Non-pigmented ciliary epithelial cell (primary cell): ENCODE data around the gene CLCN4.

Experiments
- DNase-seq: peaks from one replicate; pipeline ENCODE4 v3.0.0-alpha.2; 2010; ENCODE audit warnings: low read depth

The CLCN4 gene

DNA sequence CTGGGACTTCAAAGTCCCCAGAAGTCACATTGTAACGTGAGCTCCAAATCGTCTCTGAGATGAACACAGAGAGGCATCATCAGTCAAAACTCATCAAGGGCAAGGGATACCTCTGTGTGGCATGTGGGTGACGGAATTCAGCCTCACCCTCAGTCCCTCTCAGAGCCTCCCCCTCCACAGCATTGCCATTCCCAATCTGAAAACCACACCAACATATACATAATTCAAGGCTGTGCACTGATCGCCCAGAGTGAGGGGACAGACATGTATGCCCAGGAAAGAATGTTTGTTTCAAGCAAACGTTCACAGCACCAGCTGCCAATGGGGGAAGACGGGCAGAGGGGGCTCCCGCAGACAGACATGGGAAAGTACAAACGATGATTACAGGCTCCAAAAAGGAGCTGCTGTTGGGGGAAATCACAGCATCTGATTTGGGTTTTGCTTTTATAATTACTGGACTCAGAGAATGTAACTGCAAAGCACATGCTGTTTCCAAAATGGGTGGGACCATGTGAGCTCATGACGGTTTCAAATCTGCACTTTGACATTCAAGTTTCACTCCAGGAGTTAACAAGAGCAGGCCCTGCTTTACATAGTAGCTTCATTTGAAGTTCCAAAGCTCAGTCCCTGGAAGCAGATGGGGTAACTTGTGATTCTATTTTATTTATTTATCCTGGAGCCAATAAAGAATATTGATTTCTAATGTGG lies 88.3 kb downstream of the CLCN4 start:
- no peak for DNase-seq

DNA sequence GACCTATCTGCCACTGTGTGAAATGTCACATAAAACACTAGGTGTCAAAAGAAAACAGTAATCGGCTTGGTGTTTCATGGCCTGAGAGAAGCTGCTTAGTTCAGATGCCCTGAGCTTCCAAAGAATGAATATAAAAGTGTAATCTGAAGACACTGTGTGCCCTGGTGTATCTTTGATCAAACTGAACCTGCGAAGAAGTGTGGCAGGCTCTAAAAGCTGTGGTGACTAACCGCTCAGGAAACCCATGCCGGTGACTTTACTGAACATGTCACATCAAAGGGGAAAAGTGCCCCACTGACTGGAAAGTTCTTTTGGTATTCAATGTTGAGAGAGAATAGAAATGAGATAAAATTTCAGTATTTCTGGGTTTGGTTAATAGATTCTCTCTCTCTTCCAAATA lies 89.1 kb downstream of the CLCN4 start:
- DNase-seq, result no peak

DNA sequence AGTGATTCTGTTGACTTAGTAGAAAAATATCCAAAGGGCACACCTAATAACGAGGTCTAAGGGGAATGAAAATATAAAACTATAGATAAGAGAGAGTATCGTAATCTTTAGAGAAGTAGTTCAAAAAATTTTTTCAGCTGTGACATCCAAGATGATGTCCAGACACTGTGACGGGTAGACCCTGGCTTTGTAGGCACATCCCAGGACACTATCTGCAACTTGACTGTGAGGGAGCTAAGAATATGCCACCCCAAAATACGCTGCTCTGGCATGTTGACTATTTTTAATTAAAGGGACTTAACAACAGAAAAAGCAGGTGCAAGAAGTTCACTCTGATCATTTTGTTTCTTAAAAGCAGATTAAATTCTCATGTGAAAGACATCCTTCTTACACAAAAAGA lies 89.5 kb downstream of the CLCN4 start:
- no peak for DNase-seq

DNA sequence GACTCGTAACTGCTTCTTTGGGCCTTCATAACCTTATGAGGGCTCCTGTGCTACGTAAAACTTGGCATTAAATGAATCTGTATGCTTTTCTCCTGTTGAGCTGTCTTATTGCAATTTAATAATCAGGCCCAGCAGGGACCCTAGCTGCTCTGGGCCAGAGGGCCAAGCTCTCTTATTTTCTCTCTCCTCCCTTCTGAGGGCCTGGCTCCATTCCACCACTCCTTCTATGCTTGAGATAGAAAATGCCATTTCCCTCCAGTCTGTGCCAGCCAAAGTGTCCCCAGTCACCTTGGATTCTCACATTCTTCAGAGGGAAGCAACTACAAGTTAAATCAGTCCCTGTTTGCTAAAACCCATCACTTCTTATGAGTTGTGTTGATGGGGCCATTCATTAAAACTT lies 90.1 kb downstream of the CLCN4 start:
- DNase-seq, result no peak

DNA sequence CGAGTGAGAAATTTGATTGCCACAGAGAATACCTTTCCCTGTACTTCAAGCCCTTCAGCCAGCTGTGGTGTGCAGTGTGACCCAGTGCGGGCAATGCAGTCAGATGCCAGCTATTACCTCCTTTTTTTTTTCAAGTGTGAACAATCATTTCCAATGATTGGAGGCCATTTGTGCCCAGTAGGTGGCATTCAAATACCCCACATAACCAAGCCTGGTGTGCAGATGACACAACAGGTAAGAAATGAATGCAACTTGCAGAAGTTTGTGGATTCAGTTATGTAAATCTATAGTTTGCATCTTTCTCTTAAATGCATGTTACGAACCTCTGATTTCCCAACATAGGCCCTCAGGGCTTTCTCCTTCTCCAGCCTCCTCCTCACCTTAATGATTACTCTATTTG lies 98.0 kb downstream of the CLCN4 start:
- no peak for DNase-seq

DNA sequence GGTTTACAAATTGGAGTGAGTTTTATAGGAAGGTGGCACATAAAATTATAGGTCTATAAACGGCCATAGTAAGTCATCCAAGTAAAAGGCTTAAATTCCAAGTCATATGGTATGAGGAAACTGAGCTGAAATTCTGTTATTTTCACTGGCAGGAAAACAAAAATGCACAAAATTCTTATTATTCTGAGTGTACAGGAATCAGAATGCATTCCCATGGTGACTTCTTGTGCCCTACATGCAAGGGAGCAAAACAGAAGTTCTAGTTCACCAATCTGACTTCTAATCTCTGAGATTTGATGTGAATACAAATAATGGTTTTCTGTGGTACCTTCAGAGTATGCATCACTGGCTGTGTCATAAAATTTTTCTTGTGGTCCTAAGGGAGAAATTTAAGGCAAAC lies 102.9 kb downstream of the CLCN4 start:
- DNase-seq, result no peak

DNA sequence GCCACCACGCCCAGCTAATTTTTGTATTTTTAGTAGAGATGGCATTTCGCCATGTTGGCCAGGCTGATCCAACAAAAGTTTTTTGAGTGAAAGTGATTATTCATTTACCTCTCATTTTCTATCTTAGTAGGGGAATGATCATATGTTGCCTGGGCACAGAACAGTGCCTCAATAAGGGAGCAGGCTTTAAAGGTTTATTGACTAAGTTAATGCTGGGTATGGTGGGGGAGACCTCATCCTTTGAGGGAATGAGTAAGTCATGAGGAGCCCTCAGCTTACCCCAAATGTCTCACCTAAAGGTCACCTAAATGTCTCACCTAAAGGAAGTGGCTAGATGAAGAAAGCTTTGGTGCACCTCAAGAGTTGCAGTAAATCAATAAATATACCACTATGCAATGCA lies 109.0 kb downstream of the CLCN4 start:
- no peak for DNase-seq

DNA sequence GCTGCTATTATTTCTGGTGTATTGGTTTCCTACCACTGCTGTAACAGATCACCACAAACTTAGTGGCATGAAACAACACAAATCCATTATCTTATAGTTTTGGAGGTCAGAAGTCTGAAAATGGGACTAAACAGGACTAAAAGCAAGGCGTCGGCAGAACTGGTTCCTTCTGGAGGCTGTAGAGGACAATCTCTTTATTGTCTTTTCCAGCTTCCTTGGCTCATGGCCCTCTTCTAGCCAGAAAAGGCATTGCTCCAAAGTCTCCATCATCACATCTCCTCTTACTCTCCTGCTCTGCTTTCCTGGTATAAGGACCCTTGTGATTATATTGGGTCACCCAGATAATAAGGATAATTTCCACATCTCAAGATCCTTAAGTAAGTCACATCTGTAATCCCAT lies 121.9 kb downstream of the CLCN4 start:
- no peak for DNase-seq

DNA sequence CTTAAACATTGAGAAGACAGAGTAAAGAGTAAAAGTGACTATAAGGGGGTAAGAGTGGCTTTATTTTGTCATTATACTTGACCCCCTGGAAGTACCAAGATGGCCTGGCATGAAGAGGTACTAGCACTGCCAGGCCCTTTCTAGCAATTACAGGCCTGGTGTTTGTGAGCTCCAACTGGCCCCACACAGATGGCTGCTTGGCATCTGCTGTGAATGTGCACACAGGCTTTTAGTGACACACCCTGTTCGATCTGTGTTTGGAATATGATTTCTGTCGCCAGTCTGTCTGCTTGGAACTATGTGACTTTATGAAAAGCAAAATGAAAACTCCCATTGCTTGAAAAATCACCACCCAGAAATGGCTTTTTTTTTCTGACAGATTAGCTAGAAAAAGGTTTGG lies 123.3 kb downstream of the CLCN4 start:
- no peak for DNase-seq

DNA sequence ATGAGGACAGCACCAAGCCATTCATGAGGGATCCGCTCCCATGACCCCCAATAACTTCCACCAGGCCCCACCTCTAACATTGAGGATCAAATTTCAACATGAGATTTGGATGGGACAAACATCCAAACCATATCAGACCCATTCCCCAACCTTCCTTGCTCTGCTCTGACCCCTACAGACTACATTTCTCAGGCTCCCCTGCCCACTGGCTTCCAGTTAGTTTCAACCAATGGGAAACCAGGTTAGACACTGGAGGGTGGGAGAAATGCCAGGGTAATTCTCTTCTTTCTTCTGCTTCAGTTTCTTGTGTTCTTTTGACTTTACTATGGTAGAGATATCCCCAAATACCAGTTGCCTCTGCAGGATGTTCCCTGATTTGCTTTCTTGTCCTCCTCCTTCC lies 125.7 kb downstream of the CLCN4 start:
- no peak for DNase-seq

DNA sequence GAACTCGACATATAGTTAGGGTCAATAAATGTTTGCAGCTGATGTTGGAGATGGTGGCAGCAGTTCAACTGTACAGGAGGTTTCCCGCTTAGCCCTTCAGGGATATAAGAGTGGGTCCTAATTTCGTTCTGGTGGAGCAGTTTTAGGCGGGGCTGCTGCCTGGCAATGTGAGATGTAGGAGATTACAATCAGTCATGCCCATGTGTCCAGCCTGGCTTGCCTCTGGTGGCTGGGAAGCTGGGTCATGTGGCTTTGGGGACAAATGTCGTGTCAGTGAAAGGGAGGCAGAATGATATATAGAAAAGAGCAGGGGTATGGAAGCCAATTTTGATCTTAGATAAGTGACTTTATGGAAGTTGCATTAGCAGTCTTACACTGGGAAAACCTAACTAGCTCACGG lies 129.4 kb downstream of the CLCN4 start:
- no peak for DNase-seq
